ENCODE results near the gene TRAF7. TPM values are rescaled to one million over a fixed set of nuclear protein-coding genes. Genes with fewer than 3 reads are reported as not detected.
A peak's percentile ranks its signal among the peaks of the same experiment; 100 is the strongest.

The TRAF7 gene
- total RNA-seq, 6 donors from 2014 or later, result 34.6 to 72.6 (median 52.9) TPM

DNA sequence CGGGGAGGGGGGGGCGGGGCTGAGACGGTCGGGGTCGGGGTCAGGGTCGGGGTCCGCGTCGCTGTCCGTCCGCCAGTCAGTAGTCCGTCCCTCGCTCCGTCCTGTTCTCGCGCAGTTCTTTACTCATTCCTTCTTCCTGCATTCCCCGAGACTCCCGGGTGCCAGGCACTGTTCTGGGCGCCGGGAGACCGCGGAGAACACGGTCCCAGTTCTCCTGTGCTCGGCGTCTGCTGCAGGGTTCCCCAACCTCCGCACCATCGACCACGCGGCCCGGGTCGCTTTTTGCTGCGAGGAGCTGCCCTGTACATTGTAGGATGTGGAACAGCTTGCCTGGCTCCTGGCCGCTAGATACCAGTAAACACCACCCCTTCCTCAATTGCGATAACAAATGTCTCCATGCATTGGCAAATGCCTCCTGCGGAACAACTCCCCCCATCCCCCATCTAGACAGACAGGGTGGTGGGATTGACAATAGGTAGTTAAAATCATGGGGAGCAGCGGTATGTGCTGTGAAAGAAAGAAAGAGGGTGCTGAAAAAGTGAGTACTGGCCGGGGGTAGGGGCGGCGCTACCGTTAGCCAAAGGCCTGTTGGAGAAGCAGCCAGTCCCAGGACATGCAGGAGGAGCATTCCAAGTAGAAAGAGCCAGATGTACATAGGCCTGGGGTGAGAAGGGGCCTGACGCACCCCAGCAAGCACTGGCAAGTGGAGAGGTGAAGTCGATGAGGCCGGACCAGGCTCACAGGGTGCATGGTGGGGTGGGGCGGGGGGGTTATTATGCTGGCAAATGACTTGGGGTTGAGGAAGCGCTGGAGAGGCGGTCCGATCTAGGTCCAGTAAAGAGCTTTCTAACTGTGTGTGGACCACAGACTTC, 631 bp downstream of the TRAF7 start:
- peaks cover 76 to 91% (median 83%) of the 10 kb centered on the region in 4 donors for H3K4me1 ChIP-seq
- WGBS, 2 donors, result 8 to 9% methylated on average over 22 to 47 of the region's 47 CpGs
- H3K36me3 ChIP-seq, result peaks cover 0 to 16% (median 3%) of the 10 kb centered on the region in 4 donors
- H3K27me3 ChIP-seq, result no peaks in the 10 kb centered on the region
- no peaks in the 10 kb centered on the region for H3K9me3 ChIP-seq
- H3K27ac ChIP-seq, result peak overlapping the region; percentile 83 to 93 (median 87)
- H3K4me3 ChIP-seq, result peak overlapping the region; percentile 75 to 96 (median 86)
- DNase-seq (peak in 1 of 2 donors; percentile 86), ATAC-seq (ENCODE audit: low FRiP score in 2 of 2) (no peak)
- TF ChIP-seq EP300 (IDR thresholded peaks at IDR 0.05) (no peak), POLR2AphosphoS5 (IDR thresholded peaks at IDR 0.05) (no peak), POLR2A (IDR thresholded peaks at IDR 0.05) (no peak)
- TF ChIP-seq, protein P1, sequence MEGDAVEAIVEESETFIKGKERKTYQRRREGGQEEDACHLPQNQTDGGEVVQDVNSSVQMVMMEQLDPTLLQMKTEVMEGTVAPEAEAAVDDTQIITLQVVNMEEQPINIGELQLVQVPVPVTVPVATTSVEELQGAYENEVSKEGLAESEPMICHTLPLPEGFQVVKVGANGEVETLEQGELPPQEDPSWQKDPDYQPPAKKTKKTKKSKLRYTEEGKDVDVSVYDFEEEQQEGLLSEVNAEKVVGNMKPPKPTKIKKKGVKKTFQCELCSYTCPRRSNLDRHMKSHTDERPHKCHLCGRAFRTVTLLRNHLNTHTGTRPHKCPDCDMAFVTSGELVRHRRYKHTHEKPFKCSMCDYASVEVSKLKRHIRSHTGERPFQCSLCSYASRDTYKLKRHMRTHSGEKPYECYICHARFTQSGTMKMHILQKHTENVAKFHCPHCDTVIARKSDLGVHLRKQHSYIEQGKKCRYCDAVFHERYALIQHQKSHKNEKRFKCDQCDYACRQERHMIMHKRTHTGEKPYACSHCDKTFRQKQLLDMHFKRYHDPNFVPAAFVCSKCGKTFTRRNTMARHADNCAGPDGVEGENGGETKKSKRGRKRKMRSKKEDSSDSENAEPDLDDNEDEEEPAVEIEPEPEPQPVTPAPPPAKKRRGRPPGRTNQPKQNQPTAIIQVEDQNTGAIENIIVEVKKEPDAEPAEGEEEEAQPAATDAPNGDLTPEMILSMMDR (IDR thresholded peaks at IDR 0.05), result no peak

DNA sequence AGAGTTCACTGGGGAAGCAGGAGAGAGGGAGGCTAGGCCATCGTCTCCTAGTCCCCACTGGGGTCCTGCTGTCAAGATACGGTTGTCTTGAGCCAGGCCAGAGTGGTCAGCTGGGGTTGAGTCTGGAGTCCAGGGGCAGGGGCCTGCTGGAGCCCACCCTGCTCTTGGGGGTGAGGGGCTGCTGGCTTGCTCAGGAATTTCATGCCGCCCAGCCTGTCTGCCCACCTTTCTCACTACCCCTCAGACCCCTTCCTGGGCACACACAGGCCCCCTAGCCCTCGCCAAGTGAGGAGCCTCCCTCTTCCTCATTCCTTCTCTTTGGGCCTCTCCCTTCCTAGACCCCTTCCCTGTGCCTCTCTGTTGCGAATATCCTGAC, 1.3 kb downstream of the TRAF7 start:
- Histone ChIP-seq H3K27me3 (no peaks in the 10 kb centered on the region), H3K4me1 (peaks cover 76 to 91% (median 82%) of the 10 kb centered on the region in 4 donors), H3K9me3 (no peaks in the 10 kb centered on the region), H3K27ac (peak overlapping the region; percentile 48 to 93 (median 86)), H3K36me3 (peaks cover 0 to 10% (median 0%) of the 10 kb centered on the region in 4 donors), H3K4me3 (peak overlapping the region in 3 of 4 donors; percentile 75 to 89 (median 84))
- WGBS, 2 donors, result 66 to 83% methylated on average over 5 of the region's 5 CpGs
- DNase-seq (peak in 1 of 2 donors; percentile 20), ATAC-seq (ENCODE audit: low FRiP score in 2 of 2) (no peak)
- TF ChIP-seq EP300 (IDR thresholded peaks at IDR 0.05), result no peak
- TF ChIP-seq, protein P1 (IDR thresholded peaks at IDR 0.05), result no peak
- no peak for TF ChIP-seq POLR2A (IDR thresholded peaks at IDR 0.05)
- TF ChIP-seq POLR2AphosphoS5 (IDR thresholded peaks at IDR 0.05), result no peak

GRCh38 chr16:2157480-2158261, 2.1 kb downstream of the TRAF7 start:
- ATAC-seq (ENCODE audit: low FRiP score in 2 of 2), result no peak
- no peaks in the 10 kb centered on the region for H3K9me3 ChIP-seq
- peaks cover 0 to 6% (median 0%) of the 10 kb centered on the region in 4 donors for H3K36me3 ChIP-seq
- DNase-seq, result peak in 1 of 2 donors; percentile 64
- H3K4me3 ChIP-seq, result no peak overlapping the region
- H3K27me3 ChIP-seq, result no peaks in the 10 kb centered on the region
- TF ChIP-seq EP300 (IDR thresholded peaks at IDR 0.05) (no peak), POLR2A (IDR thresholded peaks at IDR 0.05) (no peak), POLR2AphosphoS5 (IDR thresholded peaks at IDR 0.05) (no peak)
- TF ChIP-seq, protein P1 (IDR thresholded peaks at IDR 0.05), result no peak
- WGBS, 2 donors, result 84 to 88% methylated on average over 17 to 21 of the region's 27 CpGs
- peak overlapping the region; percentile 43 to 83 (median 76) for H3K27ac ChIP-seq
- H3K4me1 ChIP-seq, result peaks cover 68 to 88% (median 74%) of the 10 kb centered on the region in 4 donors

GRCh38 chr16:2158262-2158638, 2.7 kb downstream of the TRAF7 start:
- DNase-seq, result peak in 1 of 2 donors; percentile 52
- no peaks in the 10 kb centered on the region for H3K9me3 ChIP-seq
- H3K4me1 ChIP-seq, result peaks cover 62 to 84% (median 68%) of the 10 kb centered on the region in 4 donors
- ATAC-seq (ENCODE audit: low FRiP score in 2 of 2), result no peak
- no peaks in the 10 kb centered on the region for H3K27me3 ChIP-seq
- H3K27ac ChIP-seq, result peak overlapping the region; percentile 43 to 76 (median 62)
- H3K36me3 ChIP-seq, result peaks cover 0 to under 1% (median 0%) of the 10 kb centered on the region in 4 donors
- H3K4me3 ChIP-seq, result no peak overlapping the region
- TF ChIP-seq POLR2A (IDR thresholded peaks at IDR 0.05) (no peak), EP300 (IDR thresholded peaks at IDR 0.05) (no peak), POLR2AphosphoS5 (IDR thresholded peaks at IDR 0.05) (no peak)
- TF ChIP-seq, protein P1 (IDR thresholded peaks at IDR 0.05), result no peak
- WGBS, 2 donors, result 84 to 87% methylated on average over 13 to 14 of the region's 15 CpGs

All from upper lobe of left lung (tissue), 6 donors.